IMR-90 (cell line): ENCODE results near the gene SUV39H1. TPM values are rescaled to one million over a fixed set of nuclear protein-coding genes. Genes with fewer than 3 reads are reported as not detected.

Experiments
- ATAC-seq: fragments of 200-7000 bp; cut with Tn5 transposase; 2 replicates; pipeline ENCODE4 v1.9.1; 2020; ENCODE audit warnings: low read depth, mild to moderate bottlenecking, moderate library complexity
- BruUV-seq: library from RNA; stranded (reverse); fragments of 400-500 nt; replicated peaks from 2 replicates; lab custom pipeline; 2021; lab: Mats Ljungman, UMichigan
- CTCF ChIA-PET: fragments of 300-600 bp; formaldehyde crosslinking; extraction: SDS; loops from one replicate; lab custom pipeline; 2021; ENCODE audit warnings: antibody characterized with exemption; lab: Yijun Ruan, JAX
- POLR2A ChIA-PET: fragments of 300-600 bp; sonication (Branson Sonifier 250); formaldehyde crosslinking; loops from one replicate; lab custom pipeline; 2022; ENCODE audit warnings: antibody characterized with exemption; ENCODE audit not compliant: unreplicated experiment; lab: Charles Lee
- DNase-seq: peaks from one replicate; pipeline ENCODE4 v3.0.0; 2013
- H2AFZ ChIP-seq: replicated peaks from 2 replicates; pipeline ENCODE3; 2013; ENCODE audit warnings: low read length, mild to moderate bottlenecking; ENCODE audit not compliant: poor library complexity
- H2AK5ac ChIP-seq: 2 replicates; pipeline ENCODE4 v1.6.1; 2013; ENCODE audit warnings: low read depth, low read length, inconsistent platforms
- H2AK9ac ChIP-seq: replicated peaks from 2 replicates; pipeline ENCODE3; 2013; ENCODE audit warnings: mild to moderate bottlenecking, low read depth, low read length, moderate library complexity; ENCODE audit not compliant: poor library complexity
- H2BK120ac ChIP-seq: 2 replicates; pipeline ENCODE4 v1.6.1; 2013; ENCODE audit warnings: low read depth, low read length, inconsistent platforms
- H2BK15ac ChIP-seq: 3 replicates; pipeline ENCODE4 v1.6.1; 2013; ENCODE audit warnings: low read depth, low read length, inconsistent platforms
- H2BK20ac ChIP-seq: 2 replicates; pipeline ENCODE4 v1.6.1; 2013; ENCODE audit warnings: low read depth, mild to moderate bottlenecking, inconsistent platforms, low read length, moderate library complexity
- H2BK5ac ChIP-seq: 2 replicates; pipeline ENCODE4 v1.6.1; 2013; ENCODE audit warnings: mild to moderate bottlenecking, low read depth, low read length, inconsistent platforms; ENCODE audit not compliant: poor library complexity, severe bottlenecking
- H3K14ac ChIP-seq: replicated peaks from 2 replicates; pipeline ENCODE4 v1.6.1; 2013; ENCODE audit warnings: low read depth, low read length, inconsistent platforms
- H3K18ac ChIP-seq: 2 replicates; pipeline ENCODE4 v1.6.1; 2013; ENCODE audit warnings: low read depth, low read length, control low read depth
- H3K23ac ChIP-seq: 2 replicates; pipeline ENCODE4 v1.6.1; 2013; ENCODE audit warnings: low read depth, low read length, inconsistent platforms
- H3K27ac ChIP-seq: 2 replicates; pipeline ENCODE4 v1.5.1; 2013; ENCODE audit warnings: mild to moderate bottlenecking, control low read depth, low read length; ENCODE audit not compliant: insufficient read depth
- H3K27me3 ChIP-seq: 2 replicates; pipeline ENCODE4 v1.6.1; 2013; ENCODE audit warnings: low read length; ENCODE audit not compliant: control insufficient read depth, insufficient read depth
- H3K36me3 ChIP-seq: 2 replicates; pipeline ENCODE4 v1.6.1; 2013; ENCODE audit warnings: low read length, mixed read lengths; ENCODE audit not compliant: control insufficient read depth, insufficient read depth
- H3K4ac ChIP-seq: 2 replicates; pipeline ENCODE4 v1.6.1; 2013; ENCODE audit warnings: low read depth, low read length, inconsistent platforms
- H3K4me1 ChIP-seq: 2 replicates; pipeline ENCODE4 v1.6.1; 2013; ENCODE audit warnings: low read length, mixed read lengths; ENCODE audit not compliant: control insufficient read depth, insufficient read depth
- H3K4me2 ChIP-seq: 2 replicates; pipeline ENCODE4 v1.6.1; 2013; ENCODE audit warnings: low read depth, mild to moderate bottlenecking, control low read depth, low read length, moderate library complexity
- H3K4me3 ChIP-seq: 2 replicates; pipeline ENCODE4 v1.5.1; 2013; ENCODE audit warnings: low read depth, mild to moderate bottlenecking, control low read depth, low read length, moderate library complexity; ENCODE audit not compliant: insufficient read depth
- H3K56ac ChIP-seq: 2 replicates; pipeline ENCODE4 v1.6.1; 2013; ENCODE audit warnings: low read length, inconsistent platforms; ENCODE audit not compliant: insufficient read depth; ENCODE audit errors: extremely low read depth
- H3K79me1 ChIP-seq, 2 experiments: 2 replicates each; pipeline ENCODE4 v1.6.1; 2013; ENCODE audit warnings: low read length in 2 of 2, inconsistent platforms in 1 of 2, low read depth in 1 of 2
- H3K9ac ChIP-seq: 2 replicates; pipeline ENCODE4 v1.6.1; 2013; ENCODE audit warnings: low read depth, low read length, control low read depth
- H3K9me1 ChIP-seq: 2 replicates; pipeline ENCODE4 v1.6.1; 2013; ENCODE audit warnings: low read length, inconsistent platforms; ENCODE audit not compliant: insufficient read depth
- H3K9me3 ChIP-seq: 2 replicates; pipeline ENCODE4 v1.6.1; 2013; ENCODE audit warnings: low read length; ENCODE audit not compliant: control insufficient read depth, insufficient read depth
- H4K20me1 ChIP-seq: 2 replicates; pipeline ENCODE4 v1.6.1; 2013; ENCODE audit warnings: low read length, inconsistent platforms; ENCODE audit not compliant: insufficient read depth
- H4K5ac ChIP-seq: 2 replicates; pipeline ENCODE4 v1.6.1; 2013; ENCODE audit warnings: mild to moderate bottlenecking, low read depth, low read length, control low read depth
- H4K8ac ChIP-seq, 2 experiments: 2 replicates each; pipeline ENCODE4 v1.6.1; 2013; ENCODE audit warnings: low read depth in 2 of 2, low read length in 2 of 2, control low read depth in 1 of 2, inconsistent platforms in 1 of 2
- H4K91ac ChIP-seq: 2 replicates; pipeline ENCODE4 v1.6.1; 2013; ENCODE audit warnings: low read depth, low read length, inconsistent platforms; ENCODE audit not compliant: insufficient read depth
- BHLHE40 ChIP-seq: fragments of 150-350 bp; IDR thresholded peaks from 2 replicates; pipeline ENCODE4 v1.6.1; 2016; ENCODE audit warnings: mild to moderate bottlenecking, low read depth, low read length
- CEBPB ChIP-seq: IDR thresholded peaks from 2 replicates; pipeline ENCODE4 v1.6.1; 2012; ENCODE audit warnings: low read depth, low read length, improper control_type of control experiment
- CHD1 ChIP-seq: IDR thresholded peaks from 2 replicates; pipeline ENCODE4 v1.6.1; 2012; ENCODE audit warnings: low read depth, low read length, improper control_type of control experiment
- ELK1 ChIP-seq: fragments of 150-350 bp; IDR thresholded peaks from 2 replicates; pipeline ENCODE4 v1.6.1; 2016; ENCODE audit warnings: low read depth, mild to moderate bottlenecking, low read length, moderate library complexity, borderline replicate concordance
- FOS ChIP-seq: fragments of 150-350 bp; IDR thresholded peaks from 2 replicates; pipeline ENCODE4 v1.6.1; 2016; ENCODE audit warnings: low read depth, low read length
- MAFK ChIP-seq: IDR thresholded peaks from 2 replicates; pipeline ENCODE4 v1.6.1; 2012; ENCODE audit warnings: low read depth, low read length, improper control_type of control experiment
- MAZ ChIP-seq: IDR thresholded peaks from 2 replicates; pipeline ENCODE4 v1.6.1; 2012; ENCODE audit warnings: low read depth, mild to moderate bottlenecking, low read length, improper control_type of control experiment, moderate library complexity, borderline replicate concordance
- RAD21 ChIP-seq: IDR thresholded peaks from 2 replicates; pipeline ENCODE4 v1.6.1; 2012; ENCODE audit warnings: low read length, improper control_type of control experiment
- RFX5 ChIP-seq: IDR thresholded peaks from 2 replicates; pipeline ENCODE4 v1.8.0; 2012; ENCODE audit warnings: low read depth, mild to moderate bottlenecking, low read length, moderate library complexity
- USF2 ChIP-seq: fragments of 150-350 bp; IDR thresholded peaks from 2 replicates; pipeline ENCODE4 v1.6.1; 2017; ENCODE audit warnings: mild to moderate bottlenecking, antibody characterized with exemption, low read length, low read depth
- WGBS, 2 experiments: methylation state at CpG; one replicate each; pipeline versions ENCODE4 v1.1.5 to v1.1.7; 2013; ENCODE audit warnings: missing lambda C conversion rate in 2 of 2; ENCODE audit not compliant: insufficient read length in 1 of 2; ENCODE audit errors: extremely low coverage in 2 of 2; 5-methylcytosine and 5-hydroxymethylcytosine counted together
- dilution Hi-C: fragments of 300-500 bp; cut with HindIII; formaldehyde crosslinking; loops from one replicate; pipeline ENCODE4 v1.14.3; 2018; ENCODE audit warnings: low sequenced_read_pairs; ENCODE audit not compliant: unreplicated experiment
- in situ Hi-C: fragments of 300-500 bp; cut with MboI; formaldehyde crosslinking; loops from 3 replicates; pipeline ENCODE4 v1.14.3; 2019; ENCODE audit warnings: low sequenced_read_pairs, inconsistent platforms, mixed read lengths
- intact Hi-C: fragments of 100-400 bp; cut with micrococcal nuclease; formaldehyde crosslinking; loops from 2 replicates; pipeline ENCODE4 v1.10.0; 2022
- polyA plus RNA-seq, 3 experiments: library from polyadenylated mRNA; depleted of rRNA; stranded (reverse); fragments of >200 nt; gene quantifications; 2 replicates each; pipeline ENCODE4 v1.2.3, GENCODE V29; 2012; ENCODE audit warnings: low replicate concordance in 1 of 3
- total RNA-seq: library from RNA; depleted of rRNA; stranded (reverse); fragments of >200 nt; gene quantifications from 2 replicates; pipeline ENCODE4 v1.2.3, GENCODE V29; 2012

SUV39H1 gene
- total and polyA plus RNA-seq, 2 of the 4 experiments (the other 2 are of a cell fraction), result 6.6 to 8.6 TPM

DNA sequence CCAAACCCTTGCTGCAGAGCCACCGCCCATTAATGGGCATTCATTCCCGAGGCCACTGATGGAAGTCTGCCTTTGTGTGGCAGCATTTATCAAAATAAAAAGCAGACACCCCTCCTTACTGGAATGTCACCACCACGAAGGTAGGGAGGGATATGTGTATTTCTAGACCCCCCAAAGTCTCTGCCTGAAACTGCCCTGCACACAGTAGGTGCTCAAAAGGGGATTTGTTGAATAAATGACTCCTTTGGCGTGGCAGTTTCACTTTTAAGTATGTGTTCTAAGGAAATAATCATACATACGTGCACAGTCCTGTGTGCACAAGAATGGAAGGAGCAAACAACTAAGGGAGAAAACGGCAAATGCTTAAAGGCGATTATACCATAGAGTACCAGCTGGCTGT is 41.4 kb downstream of the SUV39H1 start (continued):
- TF ChIP-seq USF2 (no peak), ELK1 (no peak)

DNA sequence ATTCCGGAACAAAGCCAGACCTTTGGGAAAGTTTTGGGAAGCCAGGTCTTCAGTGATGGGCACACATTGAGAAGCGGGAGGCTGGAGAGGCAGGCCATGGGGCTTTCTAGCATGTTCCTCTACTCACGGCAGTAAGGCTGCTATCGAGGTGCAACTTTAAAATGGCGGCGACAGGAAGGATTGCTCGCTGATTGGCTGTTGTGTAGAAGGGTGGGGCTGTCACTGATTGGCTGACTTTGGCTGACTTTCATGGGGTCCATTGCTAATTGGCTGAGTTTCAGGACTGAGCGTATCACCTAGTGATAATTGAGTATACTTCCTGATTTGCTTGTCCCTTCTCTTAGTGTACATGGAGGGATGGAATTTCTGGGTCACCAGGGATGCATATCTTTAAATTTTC is 45.3 kb downstream of the SUV39H1 start:
- Histone ChIP-seq H3K27me3 (peaks cover 2% of the 10 kb centered on the region; the same call in 1 of the 2 replicates), H3K56ac (no peak overlapping the region), H2AFZ (peak overlapping the region; percentile 14), H2BK20ac (no peak overlapping the region), H4K8ac (no peak overlapping the region), H3K36me3 (no peaks in the 10 kb centered on the region), H3K9me3 (no peaks in the 10 kb centered on the region; the same call in 1 of the 2 replicates), H3K27ac (no peak overlapping the region), H3K4me2 (no peak overlapping the region), H4K91ac (no peak overlapping the region), H4K5ac (no peak overlapping the region), H2BK120ac (no peak overlapping the region), H3K9ac (no peak overlapping the region), H2AK5ac (no peak overlapping the region), H3K18ac (no peak overlapping the region), H3K4me1 (no peaks in the 10 kb centered on the region), H4K20me1 (no peaks in the 10 kb centered on the region), H3K4ac (no peak overlapping the region), H3K14ac (no peak overlapping the region), H2BK5ac (no peak overlapping the region), H3K9me1 (0 out of 2 replicates have a peak, but pooled peaks cover 3% of the 10 kb centered on the region), H2AK9ac (no peak overlapping the region), H3K23ac (no peak overlapping the region), H3K79me1 (no peaks in the 10 kb centered on the region), H2BK15ac (no peak overlapping the region), H3K4me3 (no peak overlapping the region)
- BruUV-seq, result no TSS peak
- ChIA-PET POLR2A (no interaction called here), CTCF (no interaction called here)
- intact Hi-C loops, result no loop called here
- ATAC-seq (no peak), DNase-seq (no peak)
- WGBS, 2 experiments, result no CpG with 5 or more reads among the region's 8 CpGs
- dilution Hi-C loops, result no loop called here
- in situ Hi-C loops, result no loop called here
- no peak for TF ChIP-seq BHLHE40
- no peak for TF ChIP-seq CEBPB
- no peak for TF ChIP-seq ELK1
- no peak for TF ChIP-seq MAFK
- no peak for TF ChIP-seq USF2
- TF ChIP-seq MAZ, result no peak
- TF ChIP-seq RAD21, result no peak
- TF ChIP-seq CHD1, result no peak
- no peak for TF ChIP-seq FOS
- TF ChIP-seq RFX5, result no peak
